GM19395 (cell line): Measurements from ENCODE around the gene ZNF584.
A peak's percentile ranks its signal among the peaks of the same experiment; 100 is the strongest.

Experiments
- ATAC-seq: cut with Tn5 transposase; IDR thresholded peaks from one replicate; pipeline ENCODE4 v1.9.1; 2021; ENCODE audit warnings: mild to moderate bottlenecking, moderate library complexity; ENCODE audit not compliant: unreplicated experiment

ZNF584 gene

DNA sequence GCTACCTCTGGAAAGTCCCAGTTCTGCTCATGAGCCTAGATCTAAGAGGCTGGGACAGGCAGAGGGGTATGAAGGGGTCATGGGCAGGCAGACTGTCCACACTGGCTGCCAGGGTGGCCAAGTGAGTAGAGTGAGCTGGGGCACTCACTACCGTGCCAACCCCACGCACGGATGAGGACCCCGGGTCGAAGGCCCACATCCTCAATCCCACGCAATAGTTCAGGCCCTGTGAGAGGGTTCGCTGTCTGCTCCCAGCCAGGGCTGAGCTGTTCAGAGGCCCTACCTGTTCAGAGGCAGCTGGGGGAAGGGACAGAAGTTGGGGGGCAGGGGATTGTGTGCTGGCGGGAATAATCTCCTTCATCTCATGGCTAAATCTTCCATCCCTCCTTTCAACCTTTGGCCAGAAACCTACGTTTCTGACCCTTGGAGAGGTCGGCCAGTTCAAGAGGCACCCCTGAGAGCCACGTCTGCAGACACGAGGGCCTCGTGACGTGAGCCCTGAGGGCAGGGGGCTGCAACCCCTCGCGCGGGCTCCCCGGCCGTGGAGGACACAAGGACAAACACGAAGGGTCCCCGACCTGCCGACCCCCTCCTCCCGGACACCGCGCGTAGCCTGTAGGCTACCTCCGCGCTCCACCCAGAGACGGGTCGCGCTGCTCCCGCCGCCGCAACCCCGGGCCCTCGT, 22.4 kb upstream of the ZNF584 start:
- ATAC-seq, result peak; percentile 13

DNA sequence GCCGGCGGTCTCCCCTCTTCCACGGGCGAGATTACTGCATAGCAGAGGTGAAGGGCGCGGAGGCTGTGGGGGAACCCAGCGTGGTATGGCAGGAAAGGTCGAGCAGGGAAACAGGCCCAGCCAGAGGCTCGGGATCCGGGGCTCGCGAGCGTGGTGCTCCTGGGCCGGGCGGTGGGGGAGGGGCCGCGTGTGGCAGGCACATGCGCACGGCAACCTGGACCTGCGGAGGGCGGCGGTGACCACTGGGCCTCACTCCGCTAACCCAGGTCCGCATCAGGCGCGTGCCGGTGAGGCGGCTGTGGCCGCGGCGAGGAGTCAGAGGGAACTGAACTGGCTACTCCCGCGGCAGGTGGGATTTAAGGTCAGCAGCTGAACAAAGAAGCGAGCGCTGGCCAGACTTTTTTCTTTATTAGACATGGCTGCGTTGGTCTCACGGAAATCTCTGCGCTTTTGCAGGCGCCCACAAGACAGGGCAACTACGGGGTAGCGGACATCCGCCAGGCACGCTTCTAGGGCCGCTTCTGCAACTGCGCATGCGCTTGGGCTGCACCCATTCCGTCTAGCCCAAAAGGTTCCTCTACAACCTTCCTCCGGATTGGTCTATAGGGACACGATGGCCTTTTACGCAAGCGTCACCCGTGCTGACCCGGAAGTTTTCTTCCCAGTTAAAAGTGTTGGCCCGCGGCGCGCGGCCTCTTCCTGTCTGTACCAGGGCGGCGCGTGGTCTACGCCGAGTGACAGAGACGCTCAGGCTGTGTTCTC, 21.7 kb upstream of the ZNF584 start, which contains the start of gene RPS5:
Gene RPS5 (plus strand): TSS at position 694 of the 762 bp plus-strand sequence. CDS start 869 bp downstream, outside the sequence.
- peak; percentile 89 for ATAC-seq

GRCh38 chr19:58387338-58388174, 20.9 kb upstream of the ZNF584 start:
- no peak for ATAC-seq

- no peak for ATAC-seq
Observed at GRCh38 chr19:58388175-58388526, 20.3 kb upstream of the ZNF584 start.

GRCh38 chr19:58392945-58393724, 15.3 kb upstream of the ZNF584 start:
- ATAC-seq, result no peak

GRCh38 chr19:58393725-58394033, 14.8 kb upstream of the ZNF584 start:
- no peak for ATAC-seq

GRCh38 chr19:58394821-58395219, 13.6 kb upstream of the ZNF584 start:
- ATAC-seq, result no peak

- no peak for ATAC-seq
Observed at GRCh38 chr19:58395220-58395978, 13.1 kb upstream of the ZNF584 start, which contains the start of gene RNF225. Gene RNF225 (plus strand): TSS chr19:58395656. CDS start chr19:58396090, 434 bp downstream.

DNA sequence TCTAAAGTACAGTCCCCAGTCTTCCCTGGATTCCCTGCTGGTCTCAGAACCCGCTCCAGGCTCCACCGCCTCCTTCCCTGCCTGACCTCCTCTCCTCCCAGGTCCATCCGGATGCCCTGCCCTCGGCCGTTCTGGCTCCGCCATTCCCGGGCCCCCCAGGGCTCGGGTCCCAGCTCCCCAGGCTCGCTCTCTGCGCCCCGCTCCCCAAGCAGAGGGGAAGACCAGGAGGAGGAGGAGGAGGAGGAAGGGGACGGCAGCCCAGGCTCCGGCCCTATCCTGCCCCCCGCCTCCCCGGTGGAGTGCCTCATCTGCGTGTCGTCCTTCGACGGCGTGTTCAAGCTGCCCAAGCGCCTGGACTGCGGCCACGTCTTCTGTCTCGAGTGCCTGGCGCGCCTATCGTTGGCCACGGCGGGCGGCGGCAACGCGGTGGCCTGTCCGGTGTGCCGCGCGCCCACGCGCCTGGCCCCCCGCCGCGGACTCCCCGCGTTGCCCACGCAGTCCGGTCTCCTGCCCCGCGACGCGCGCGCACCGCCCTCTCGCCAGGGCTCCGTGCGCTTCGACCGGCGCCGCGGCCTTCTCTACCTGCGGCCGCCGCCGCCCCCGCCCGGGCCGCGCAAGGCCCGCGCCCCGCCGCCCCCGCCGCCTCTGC, 12.3 kb upstream of the ZNF584 start:
- no peak for ATAC-seq

- ATAC-seq, result no peak
Observed at GRCh38 chr19:58396691-58397532, 11.5 kb upstream of the ZNF584 start.

DNA sequence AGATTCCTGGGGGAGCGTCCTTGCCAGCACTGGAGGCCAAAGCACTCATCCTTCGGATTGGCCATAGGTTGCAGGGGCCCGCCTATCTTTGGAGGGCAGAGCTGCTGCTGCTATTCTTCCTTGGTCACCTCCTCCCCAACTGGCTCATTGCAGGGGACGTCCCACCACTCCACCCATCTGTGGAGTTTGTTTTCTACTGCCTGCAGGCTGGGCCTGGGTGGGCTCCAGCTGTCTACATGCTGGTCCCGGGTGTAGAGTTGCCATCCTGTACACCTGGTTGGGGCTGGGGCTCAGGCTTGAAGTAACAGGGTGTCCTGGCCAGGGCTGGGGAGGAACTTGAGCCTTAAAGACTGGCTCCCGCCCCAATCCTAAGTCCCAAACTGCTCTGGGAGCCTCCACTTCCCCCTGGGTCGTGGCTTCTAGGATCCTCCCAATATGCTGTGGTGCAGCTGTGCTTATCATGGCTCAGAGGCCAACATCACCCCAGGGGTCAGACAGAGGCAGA, 10.9 kb upstream of the ZNF584 start:
- no peak for ATAC-seq

- ATAC-seq, result no peak
Observed at GRCh38 chr19:58398087-58398486, 10.4 kb upstream of the ZNF584 start.

DNA sequence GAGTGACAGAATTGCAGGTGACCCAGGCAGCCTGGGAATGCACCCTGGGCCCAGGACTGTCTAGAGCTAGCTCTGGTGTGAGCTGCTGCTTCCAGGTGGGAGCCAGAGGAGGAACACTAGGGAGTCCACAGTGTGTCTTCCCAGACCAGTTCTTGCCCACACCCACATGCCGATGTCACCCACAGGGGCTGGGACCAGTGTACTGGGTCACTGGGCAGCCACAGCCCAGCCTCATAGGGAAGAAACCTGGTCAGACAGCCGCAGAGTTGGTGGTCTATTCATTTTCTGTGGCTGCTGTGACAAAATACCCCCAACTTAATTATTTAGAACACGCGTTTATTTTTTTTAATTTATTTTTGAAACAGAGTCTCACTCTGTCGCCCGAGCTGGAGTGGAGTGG, 9.9 kb upstream of the ZNF584 start:
- no peak for ATAC-seq

GRCh38 chr19:58399903-58400302, 8.5 kb upstream of the ZNF584 start:
- no peak for ATAC-seq

DNA sequence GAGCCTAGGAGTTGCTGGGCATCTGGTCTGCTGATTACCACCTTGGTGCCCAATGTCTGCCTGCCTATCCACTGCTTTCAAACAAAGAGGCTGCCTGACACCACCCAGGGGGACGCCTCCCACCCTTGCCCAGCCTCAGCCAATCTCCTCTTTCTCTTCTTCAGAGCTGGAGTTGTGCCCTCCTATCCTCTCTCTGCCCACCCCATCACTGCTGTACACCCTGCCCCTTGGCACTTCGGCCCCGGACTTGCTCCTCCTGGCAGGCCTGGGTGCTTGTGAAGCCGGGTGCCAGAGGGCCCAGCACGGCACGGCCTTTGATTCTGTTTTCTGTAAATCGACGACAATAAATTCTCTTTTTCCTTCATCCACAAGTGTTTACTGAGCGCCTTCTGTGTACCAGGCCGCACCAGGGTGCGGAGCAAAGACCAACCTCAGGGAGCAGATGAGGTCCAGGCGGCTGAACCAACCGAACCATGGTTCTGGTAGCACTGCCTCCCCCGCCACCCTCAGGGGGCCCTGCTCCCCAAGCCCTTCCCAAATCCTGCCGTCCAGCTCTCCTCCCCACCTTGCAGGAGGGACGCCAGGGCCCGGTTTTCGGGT, 8.0 kb upstream of the ZNF584 start:
- ATAC-seq, result no peak

DNA sequence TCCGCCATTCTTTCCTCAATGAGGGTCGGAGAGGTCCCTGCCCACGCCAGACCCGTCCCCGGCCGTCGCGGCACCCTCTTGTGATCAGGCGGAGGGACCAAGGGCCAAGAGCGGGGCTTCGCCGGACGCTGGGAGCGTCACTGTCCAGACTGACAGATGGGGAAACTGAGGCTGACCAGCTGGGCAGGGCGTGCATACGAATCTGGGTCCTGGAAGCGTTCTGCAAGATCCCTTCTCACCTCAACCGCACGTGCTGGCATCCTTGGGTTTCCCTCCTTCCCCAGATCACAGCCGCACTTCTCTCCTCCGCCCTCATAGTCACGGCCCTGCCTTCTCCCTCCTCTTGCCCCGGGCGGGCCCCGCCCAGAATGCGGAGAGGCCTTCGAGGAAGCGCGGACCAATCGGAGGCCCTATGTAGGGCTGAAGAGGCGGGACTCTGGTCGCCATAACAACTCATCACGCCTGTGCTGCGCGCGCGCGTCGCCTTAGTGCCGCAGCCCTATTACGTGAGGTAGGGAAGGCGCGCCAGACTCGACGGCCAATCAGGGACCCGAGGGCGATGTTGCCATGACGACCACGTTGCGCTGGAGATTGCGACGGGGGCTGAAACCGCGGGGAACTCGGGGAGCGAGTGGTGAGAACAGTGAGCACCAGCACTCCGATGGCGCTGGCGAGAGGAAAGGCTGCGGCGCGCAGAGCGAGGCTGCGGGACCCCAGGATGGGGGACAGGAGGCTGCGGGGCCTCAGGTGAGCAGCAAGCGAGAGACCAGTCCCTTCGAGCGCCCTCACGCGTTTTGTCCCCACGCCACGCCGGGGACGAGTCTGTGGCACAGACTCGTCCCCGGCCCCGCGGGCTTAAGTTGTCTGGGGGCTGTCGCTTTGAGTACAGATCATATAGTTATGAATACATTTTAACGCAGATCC, 7.3 kb upstream of the ZNF584 start:
- peak; percentile 99 for ATAC-seq

GRCh38 chr19:58401840-58402421, 6.5 kb upstream of the ZNF584 start:
- ATAC-seq, result no peak
